Measurements from ENCODE around the gene STPG3.

The STPG3 gene

DNA sequence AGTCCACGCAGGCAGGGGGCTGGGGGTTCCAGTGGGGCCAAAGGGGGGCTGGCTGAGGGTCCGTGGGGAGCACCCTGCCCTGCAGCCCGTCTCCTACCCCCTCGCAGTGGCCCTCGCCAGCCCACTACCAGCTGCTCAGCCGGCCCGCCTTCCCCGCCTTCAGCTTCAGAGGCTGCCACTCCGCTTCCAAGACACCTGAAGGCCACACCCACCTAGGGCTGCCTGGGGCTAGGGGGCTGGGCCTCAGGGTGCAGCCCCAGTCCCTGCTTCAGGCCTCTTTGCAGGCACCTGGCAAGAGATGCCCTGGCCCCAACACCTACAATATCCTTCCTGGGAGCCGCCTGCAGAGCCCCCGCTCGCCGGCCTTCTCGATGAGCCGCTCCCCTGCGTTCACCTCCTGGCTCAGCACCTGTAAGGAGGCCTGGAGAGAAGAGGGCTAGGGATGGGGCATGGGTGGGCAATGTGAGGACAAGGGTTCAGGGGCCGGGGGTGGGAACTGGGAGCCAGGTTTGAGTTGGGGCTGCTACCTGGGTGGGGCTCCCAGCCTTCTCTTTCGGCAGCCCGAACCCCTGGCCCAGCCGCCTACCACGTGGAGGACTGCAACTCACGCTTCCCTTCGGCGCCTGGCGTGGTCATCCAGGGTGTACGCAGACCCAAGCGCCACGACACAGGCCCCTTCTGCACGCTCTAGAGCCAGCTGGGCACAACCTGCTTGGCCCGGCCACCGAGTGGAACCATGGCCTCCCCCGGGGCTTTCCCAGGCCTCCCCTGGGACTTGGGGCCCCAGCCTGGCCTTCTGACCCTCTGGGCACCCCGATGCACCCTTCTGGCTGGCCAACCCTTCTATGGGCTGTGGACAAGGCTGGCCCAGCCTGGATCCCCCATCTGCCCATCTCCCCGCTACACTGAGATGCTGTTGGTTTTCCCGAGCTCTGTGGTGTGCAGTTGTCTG is 1.7 kb downstream of the STPG3 start:
- no peak overlapping the region; the same call in 1 of the 2 replicates for H3K9ac ChIP-seq (ENCODE audit: low read length)

GRCh38 chr9:137253717-137254623 is 2.9 kb downstream of the STPG3 start:
- H3K4me2 ChIP-seq (ENCODE audit: low read length), result peak overlapping the region; percentile 85
- H2AFZ ChIP-seq (ENCODE audit: low read length), result no peak overlapping the region
- no peaks in the 10 kb centered on the region for H4K20me1 ChIP-seq (ENCODE audit: insufficient read depth, low read length)
- H3K4me1 ChIP-seq (ENCODE audit: insufficient read depth, low read length, severe bottlenecking), result peaks cover 46% of the 10 kb centered on the region
- H3K27ac ChIP-seq (ENCODE audit: low read depth, low read length, poor library complexity, severe bottlenecking), result no peak overlapping the region
- no peaks in the 10 kb centered on the region for H3K9me2 ChIP-seq (ENCODE audit: low read depth, low read length)
- H3K9ac ChIP-seq (ENCODE audit: low read length), result peak overlapping the region; percentile 86
- TF ChIP-seq EZH2 (IDR thresholded peaks at IDR 0.05; ENCODE audit: borderline replicate concordance, low read length), result no peak
- TF ChIP-seq, protein P1, sequence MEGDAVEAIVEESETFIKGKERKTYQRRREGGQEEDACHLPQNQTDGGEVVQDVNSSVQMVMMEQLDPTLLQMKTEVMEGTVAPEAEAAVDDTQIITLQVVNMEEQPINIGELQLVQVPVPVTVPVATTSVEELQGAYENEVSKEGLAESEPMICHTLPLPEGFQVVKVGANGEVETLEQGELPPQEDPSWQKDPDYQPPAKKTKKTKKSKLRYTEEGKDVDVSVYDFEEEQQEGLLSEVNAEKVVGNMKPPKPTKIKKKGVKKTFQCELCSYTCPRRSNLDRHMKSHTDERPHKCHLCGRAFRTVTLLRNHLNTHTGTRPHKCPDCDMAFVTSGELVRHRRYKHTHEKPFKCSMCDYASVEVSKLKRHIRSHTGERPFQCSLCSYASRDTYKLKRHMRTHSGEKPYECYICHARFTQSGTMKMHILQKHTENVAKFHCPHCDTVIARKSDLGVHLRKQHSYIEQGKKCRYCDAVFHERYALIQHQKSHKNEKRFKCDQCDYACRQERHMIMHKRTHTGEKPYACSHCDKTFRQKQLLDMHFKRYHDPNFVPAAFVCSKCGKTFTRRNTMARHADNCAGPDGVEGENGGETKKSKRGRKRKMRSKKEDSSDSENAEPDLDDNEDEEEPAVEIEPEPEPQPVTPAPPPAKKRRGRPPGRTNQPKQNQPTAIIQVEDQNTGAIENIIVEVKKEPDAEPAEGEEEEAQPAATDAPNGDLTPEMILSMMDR (IDR thresholded peaks at IDR 0.05; ENCODE audit: low read length), result no peak
- H3K27me3 ChIP-seq (ENCODE audit: insufficient read depth, low read length), result no peaks in the 10 kb centered on the region; the same call in 1 of the 2 replicates
- peak overlapping the region; percentile 72 for H3K4me3 ChIP-seq (ENCODE audit: low read depth, low read length, poor library complexity, severe bottlenecking)
- H3K9me3 ChIP-seq (ENCODE audit: low read length), result no peaks in the 10 kb centered on the region
- peaks cover 6% of the 10 kb centered on the region for H3K36me3 ChIP-seq (ENCODE audit: insufficient read depth, low read length)
- H3K79me2 ChIP-seq (ENCODE audit: insufficient read depth, low read length), result no peaks in the 10 kb centered on the region
- no peaks in the 10 kb centered on the region for H3F3A ChIP-seq (ENCODE audit: insufficient read depth, low read length)

More for the DNA sequence above, 1.7 kb downstream of the STPG3 start:
- H3K79me2 ChIP-seq (ENCODE audit: insufficient read depth, low read length), result no peaks in the 10 kb centered on the region
- H4K20me1 ChIP-seq (ENCODE audit: insufficient read depth, low read length), result no peaks in the 10 kb centered on the region
- peak overlapping the region; percentile 85; the same call in 1 of the 2 replicates for H3K4me2 ChIP-seq (ENCODE audit: low read length)
- H3F3A ChIP-seq (ENCODE audit: insufficient read depth, low read length), result no peaks in the 10 kb centered on the region
- H3K27me3 ChIP-seq (ENCODE audit: insufficient read depth, low read length), result no peaks in the 10 kb centered on the region; the same call in 1 of the 2 replicates
- H3K9me3 ChIP-seq (ENCODE audit: low read length), result no peaks in the 10 kb centered on the region
- no peak for TF ChIP-seq EZH2 (IDR thresholded peaks at IDR 0.05; ENCODE audit: borderline replicate concordance, low read length)
- TF ChIP-seq, protein P1 (IDR thresholded peaks at IDR 0.05; ENCODE audit: low read length), result no peak
- H3K9me2 ChIP-seq (ENCODE audit: low read depth, low read length), result no peaks in the 10 kb centered on the region
- H3K4me3 ChIP-seq (ENCODE audit: low read depth, low read length, poor library complexity, severe bottlenecking), result no peak overlapping the region
- H3K36me3 ChIP-seq (ENCODE audit: insufficient read depth, low read length), result no peaks in the 10 kb centered on the region
- no peak overlapping the region for H2AFZ ChIP-seq (ENCODE audit: low read length)
- H3K27ac ChIP-seq (ENCODE audit: low read depth, low read length, poor library complexity, severe bottlenecking), result no peak overlapping the region
- peaks cover 46% of the 10 kb centered on the region for H3K4me1 ChIP-seq (ENCODE audit: insufficient read depth, low read length, severe bottlenecking)

DNA sequence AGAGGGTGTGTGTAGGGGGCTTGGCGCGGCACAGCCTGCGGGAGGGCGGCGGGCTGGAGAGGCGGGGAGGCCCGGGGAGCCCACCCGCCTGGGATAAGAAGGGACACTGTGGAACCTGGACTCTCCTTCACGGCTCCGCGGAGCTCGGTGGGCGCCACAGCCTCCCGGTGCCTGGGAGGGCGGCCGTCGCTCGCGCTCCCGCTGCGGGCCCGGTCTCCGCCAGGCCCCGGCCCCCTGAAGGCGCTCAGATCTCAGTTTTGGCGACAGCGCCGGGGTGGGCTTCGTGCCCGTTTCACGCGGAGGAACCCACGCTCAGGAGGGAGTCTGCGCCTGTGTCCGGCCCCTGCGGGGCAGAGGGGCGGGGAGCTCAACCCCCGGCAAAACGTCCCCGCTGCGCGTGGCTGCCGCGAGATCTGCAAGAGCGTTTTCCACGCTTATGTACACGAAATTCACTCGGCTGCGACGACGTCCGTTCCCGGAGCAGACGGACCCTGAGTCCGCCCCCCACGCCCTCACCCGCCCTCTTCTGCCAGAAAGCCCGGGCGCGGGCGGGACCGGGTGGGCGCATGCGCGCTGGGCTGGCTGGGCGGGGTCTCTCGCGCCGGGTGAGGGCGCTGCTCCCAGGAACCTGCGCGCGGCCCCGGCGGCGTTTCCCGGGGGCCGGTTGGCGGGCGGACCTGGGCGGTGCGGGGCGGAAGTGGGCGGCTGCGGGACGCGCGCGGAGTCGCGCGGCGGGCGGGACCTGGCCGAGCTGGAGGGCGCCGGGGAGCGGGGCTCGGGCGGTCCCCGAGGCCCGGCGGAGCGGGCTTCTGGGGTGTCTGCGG is 3.8 kb downstream of the STPG3 start, which contains the start of gene NELFB:
Gene NELFB, plus strand, starts transcription at position 704 of the 824 bp plus-strand sequence.
- H3K4me1 ChIP-seq (ENCODE audit: insufficient read depth, low read length, severe bottlenecking), result peaks cover 46% of the 10 kb centered on the region

More for the DNA sequence above, 3.8 kb downstream of the STPG3 start, which contains the start of gene NELFB:
- Histone ChIP-seq H3K4me2 (ENCODE audit: low read length) (peak within 1 kb of the TSS; percentile 88), H3K36me3 (ENCODE audit: insufficient read depth, low read length) (peaks cover 10% of the 10 kb centered on the region), H4K20me1 (ENCODE audit: insufficient read depth, low read length) (no peaks in the 10 kb centered on the region), H3K9me2 (ENCODE audit: low read depth, low read length) (no peaks in the 10 kb centered on the region), H3K27me3 (ENCODE audit: insufficient read depth, low read length) (no peaks in the 10 kb centered on the region; the same call in 1 of the 2 replicates), H3K27ac (ENCODE audit: low read depth, low read length, poor library complexity, severe bottlenecking) (no peak within 1 kb of the TSS), H3K4me3 (ENCODE audit: low read depth, low read length, poor library complexity, severe bottlenecking) (peak within 1 kb of the TSS; percentile 90), H3K9ac (ENCODE audit: low read length) (peak within 1 kb of the TSS; percentile 89), H2AFZ (ENCODE audit: low read length) (0 out of 2 replicates have a peak within 1 kb of the TSS, but pooled peaks have one; percentile 22), H3F3A (ENCODE audit: insufficient read depth, low read length) (no peaks in the 10 kb centered on the region), H3K79me2 (ENCODE audit: insufficient read depth, low read length) (no peaks in the 10 kb centered on the region), H3K9me3 (ENCODE audit: low read length) (no peaks in the 10 kb centered on the region)
- TF ChIP-seq, protein P1 (IDR thresholded peaks at IDR 0.05; ENCODE audit: low read length), result no peak
- no peak for TF ChIP-seq EZH2 (IDR thresholded peaks at IDR 0.05; ENCODE audit: borderline replicate concordance, low read length)

Measured in OCI-LY1 (cell line).